Left renal cortex interstitium (tissue), 4 donors: ENCODE results near the gene FOXK2. TPM values are rescaled to one million over a fixed set of nuclear protein-coding genes. Genes with fewer than 3 reads are reported as not detected.

Experiments
- DNase-seq, 4 donors: peaks; one replicate each; pipeline ENCODE4 v3.0.0-alpha.2; 2013; ENCODE audit warnings: low read depth in 4 of 4, low spot score in 2 of 4, missing footprints in 1 of 4
- polyA plus RNA-seq, 4 donors: library from polyadenylated mRNA; unstranded; fragments of 120-200 nt; gene quantifications; one replicate each; pipeline ENCODE4 v1.2.1, GENCODE V29; 2013; ENCODE audit not compliant: insufficient read length in 4 of 4

Gene FOXK2
- polyA plus RNA-seq: 10 to 100 TPM; 34.7 to 48.6 (median 42.8) TPM

DNA sequence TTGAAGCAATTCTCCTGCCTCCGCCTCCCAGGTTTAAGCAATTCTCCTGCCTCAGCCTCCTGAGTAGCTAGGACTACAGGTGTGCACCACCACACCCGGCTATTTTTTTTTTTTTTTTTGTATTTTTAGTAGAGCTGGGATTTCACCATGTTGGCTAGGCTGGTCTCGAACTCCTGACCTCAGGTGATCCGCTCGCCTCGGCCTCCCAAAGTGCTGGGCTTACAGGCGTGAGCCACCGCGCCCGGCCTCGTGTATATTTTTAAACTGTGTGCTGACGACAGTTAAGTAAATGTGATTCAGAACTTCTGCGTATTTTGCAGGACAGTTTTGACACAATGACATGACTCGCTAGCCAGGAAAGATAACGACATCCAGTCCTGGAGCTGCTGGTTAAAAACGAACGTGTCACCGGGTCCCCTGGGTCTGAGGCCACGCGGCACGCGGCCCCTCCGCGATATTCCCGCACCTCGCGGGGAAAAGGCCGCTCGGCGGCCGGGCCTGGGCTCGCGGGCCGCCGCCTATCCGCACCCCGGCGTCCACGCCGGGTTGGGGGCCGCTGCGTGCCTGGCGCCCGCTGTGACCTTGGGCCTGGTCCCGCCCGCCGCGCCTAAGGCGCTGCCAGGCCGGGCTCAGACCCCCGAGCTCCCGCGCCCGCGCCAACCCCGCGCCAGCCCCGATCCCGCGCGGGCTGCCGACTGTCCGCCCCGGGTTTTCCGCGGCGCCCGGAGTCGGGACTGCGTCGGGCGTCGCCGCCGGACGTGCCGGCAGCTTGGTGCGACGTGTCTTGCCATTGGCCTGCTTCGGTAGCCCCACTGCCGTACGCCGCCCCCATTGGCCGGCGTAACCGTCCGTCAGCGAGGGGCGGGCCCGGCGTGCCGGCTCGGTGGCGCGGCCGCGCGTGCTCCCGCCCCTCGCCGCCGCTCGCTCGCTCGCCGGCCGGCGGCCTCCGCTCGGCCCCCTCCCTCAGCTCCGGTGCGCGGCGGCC, at the start of gene FOXK2:
Gene FOXK2, plus strand, starts transcription at position 907 of the 985 bp plus-strand sequence. CDS start 157 bp downstream, outside the sequence.
- DNase-seq: peak; percentile 68 to 87 (median 86)

GRCh38 chr17:82470065-82470464, 49.5 kb upstream of the FOXK2 start:
- no peak for DNase-seq

DNA sequence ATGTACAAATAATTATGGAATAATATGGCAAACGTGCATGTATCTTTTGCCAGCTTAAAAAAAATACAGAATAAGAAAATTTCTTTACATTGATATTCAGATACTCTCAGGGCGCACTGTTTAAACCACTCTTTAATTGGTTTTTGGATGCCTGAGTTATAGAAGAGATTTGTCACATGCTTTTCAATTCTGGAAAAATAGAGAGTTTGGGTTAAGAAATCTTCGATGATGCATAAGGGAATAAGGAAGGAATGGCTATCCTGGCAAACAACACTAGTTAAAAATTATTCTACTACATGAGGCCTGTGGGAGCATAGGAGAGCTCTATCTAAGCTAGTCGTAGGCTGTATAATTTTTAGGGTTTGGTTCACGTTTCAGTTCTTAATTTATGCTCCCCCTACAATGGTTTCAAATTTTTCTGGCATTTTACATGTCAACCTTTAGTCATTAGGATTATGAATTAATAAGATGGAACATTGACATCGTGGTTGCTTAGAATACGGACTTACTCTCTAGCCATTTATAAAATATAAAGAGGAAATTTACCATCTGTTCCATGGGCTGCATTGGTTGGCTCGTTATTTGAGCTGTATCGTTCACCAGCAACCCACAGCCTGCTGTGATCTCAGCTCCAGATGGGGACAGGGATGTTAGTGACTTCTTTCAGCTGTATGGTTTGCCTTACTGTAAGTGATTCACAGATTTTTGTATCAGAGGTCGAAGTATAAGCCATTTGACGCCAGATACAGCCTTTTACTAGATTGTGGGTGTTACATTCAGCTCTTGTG, 45.1 kb upstream of the FOXK2 start:
- no peak for DNase-seq

DNA sequence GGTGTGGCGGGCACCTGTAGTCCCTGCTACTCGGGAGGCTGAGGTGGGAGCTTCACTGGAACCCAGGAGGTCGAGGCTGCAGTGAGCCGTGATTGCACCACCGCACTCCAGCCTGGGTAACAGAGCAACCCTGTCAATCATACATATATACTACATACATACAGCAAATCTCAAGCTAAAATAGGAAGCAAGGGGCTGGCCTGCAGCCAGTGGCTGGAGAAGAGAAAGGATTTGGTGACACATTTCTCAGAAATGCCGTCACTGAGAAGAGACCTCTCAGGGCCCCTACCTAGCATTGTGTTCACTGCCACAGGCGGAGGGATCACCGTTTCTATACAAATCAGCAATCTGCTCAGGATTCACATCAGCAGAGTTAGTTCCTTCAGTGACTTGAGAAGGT, 44.1 kb upstream of the FOXK2 start:
- DNase-seq: no peak

DNA sequence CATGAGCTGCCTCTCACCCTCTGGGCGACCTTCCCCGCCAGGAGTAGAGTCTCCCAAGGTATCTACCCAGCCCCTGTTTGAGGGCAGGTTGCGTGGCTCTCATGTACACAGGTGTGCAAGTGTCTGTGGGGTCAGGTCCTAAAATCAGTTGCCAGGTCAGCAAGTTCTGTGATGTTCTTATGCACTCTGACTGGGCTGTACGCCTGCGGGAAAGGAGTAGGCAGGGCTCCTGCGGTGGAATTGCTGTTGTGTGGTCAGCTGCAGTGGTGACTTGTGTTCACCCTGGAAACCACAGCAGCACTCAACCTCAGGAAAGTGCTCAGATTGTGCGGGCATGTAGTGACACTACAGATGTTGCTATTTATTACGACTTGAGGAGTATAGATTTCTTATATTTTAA, 41.6 kb upstream of the FOXK2 start:
- no peak for DNase-seq

- DNase-seq: no peak
These were observed 39.9 kb upstream of the FOXK2 start for GRCh38 chr17:82479602-82480001.

GRCh38 chr17:82480318-82480717, 39.2 kb upstream of the FOXK2 start:
- DNase-seq: no peak

- no peak for DNase-seq
These were observed 36.3 kb upstream of the FOXK2 start for GRCh38 chr17:82483204-82483660.

DNA sequence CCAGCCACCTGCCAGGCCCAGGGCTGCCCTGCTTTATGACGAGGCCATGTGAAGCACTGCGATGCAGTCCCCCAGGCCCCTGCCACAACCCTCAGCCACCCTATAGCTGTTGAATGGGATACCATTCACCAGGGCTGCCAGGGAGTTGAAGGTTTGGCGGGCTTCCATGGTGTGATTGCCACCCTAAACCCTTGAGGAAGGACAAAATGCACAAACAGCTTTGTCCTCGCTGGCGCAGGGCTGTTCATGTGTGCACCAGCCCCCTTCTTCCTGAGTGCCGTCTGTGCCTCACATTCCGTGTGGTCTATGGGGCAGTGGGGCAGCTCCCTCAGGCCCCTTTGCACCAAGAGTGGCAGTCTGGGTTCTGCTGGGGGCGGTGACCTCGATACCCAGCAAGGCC, 35.7 kb upstream of the FOXK2 start:
- DNase-seq: no peak

GRCh38 chr17:82486231-82487094, 33.1 kb upstream of the FOXK2 start:
- DNase-seq: no peak

DNA sequence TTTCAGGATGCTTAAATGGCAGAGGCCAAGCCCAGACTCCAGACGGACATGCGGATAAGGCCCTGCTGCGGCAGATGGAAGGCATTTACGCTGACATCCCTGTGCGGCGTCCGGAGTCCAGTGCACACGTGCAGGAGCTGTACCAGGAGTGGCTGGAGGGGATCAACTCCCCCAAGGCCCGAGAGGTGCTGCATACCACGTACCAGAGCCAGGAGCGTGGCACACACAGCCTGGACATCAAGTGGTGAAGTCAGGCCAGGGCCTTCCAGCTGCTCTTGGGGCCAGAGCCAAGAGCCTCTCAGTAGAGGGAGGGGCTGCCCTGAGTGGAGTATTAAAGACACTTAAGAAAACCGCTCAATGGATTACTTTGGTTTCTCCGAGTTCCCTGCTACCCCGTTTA, 31.6 kb upstream of the FOXK2 start:
- DNase-seq: no peak

DNA sequence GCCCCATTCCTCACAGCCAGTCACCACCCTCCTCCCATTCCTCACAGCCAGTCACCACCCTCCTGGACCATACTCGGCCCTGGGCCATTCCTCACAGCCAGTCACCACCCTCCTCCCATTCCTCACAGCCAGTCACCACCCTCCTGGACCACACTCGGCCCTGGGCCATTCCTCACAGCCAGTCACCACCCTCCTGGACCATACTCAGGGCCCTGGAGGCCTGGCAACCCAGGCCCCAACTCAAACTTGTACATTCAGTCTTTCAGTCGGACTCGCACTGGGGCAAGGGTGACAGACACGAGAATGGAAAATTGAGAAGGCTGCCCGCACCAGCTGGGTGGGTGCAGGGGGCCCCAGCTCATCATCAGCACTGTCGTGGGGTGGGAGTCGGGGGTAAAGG, 30.4 kb upstream of the FOXK2 start:
- no peak for DNase-seq

GRCh38 chr17:82489851-82490511, 29.6 kb upstream of the FOXK2 start:
- DNase-seq: no peak

DNA sequence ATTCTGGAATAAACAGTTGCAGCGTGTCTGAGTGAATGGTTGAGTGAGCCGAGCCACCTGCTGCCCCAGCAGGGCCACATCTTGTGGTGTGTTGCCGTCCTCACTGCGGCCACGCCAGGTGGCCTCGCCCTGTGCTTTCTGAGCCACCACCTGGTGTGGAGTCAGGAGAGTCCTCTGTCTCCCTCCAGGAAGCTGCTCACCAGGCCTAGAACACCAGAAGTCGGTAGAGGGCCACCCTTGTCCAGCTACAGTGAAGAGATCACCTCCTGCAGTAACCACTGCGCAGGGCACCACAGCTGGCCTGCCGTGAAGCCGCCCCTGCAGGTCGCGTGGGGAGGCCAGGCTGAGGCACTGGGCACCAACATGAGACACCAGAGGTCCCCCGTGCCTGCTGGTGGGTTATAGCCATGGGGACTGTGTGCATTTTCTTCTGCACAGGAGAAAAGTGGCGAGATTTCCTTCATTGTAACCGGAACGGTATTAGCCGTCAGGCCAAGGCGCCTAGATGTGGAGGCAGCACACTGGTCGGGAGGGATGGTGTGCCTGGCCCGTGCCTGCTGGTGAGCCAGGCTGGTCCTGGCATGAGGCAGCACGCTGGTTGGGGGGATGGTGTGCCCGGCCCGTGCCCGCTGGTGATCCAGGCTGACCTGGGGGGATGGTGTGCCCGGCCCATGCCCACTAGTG, 28.9 kb upstream of the FOXK2 start:
- DNase-seq: no peak

- DNase-seq: no peak
These were observed 28.4 kb upstream of the FOXK2 start for GRCh38 chr17:82491196-82491530.

DNA sequence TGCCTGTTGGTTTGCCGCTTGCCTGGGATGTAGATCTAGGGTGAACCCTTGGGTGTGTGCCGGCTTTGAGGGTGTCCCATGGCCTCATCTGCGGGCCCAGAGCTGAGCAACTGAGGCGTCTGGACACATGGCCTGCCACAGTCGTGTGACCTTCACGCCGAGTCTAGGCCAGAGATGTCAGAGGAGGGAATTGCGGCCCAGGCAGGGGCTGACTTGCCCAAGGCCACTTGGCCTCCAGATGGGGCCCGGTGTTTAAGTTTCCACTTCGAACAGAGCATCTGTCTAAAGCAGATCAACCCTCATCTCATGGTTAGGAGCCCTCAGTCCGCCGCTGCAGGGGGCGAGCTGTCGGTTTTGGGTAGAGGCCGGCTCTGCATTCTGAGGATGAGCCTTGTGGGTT, 28.0 kb upstream of the FOXK2 start:
- DNase-seq: no peak

- no peak for DNase-seq
These were observed 26.8 kb upstream of the FOXK2 start for GRCh38 chr17:82492643-82493225.

GRCh38 chr17:82493226-82493781, 26.2 kb upstream of the FOXK2 start:
- DNase-seq: no peak
